Activated T-helper 2 cell treated with anti-CD3 and anti-CD28 coated beads, Interferon-gamma antibody, Interleukin-2, Interleukin-4, amounts not matched to agents 10 μg/mL and 5 μg/mL and 100 μg/mL, durations not matched to agents 14 hours and 24 hours and 36 hours (primary cell): ENCODE data around the gene NDRG2. TPM values are rescaled to one million over a fixed set of nuclear protein-coding genes. Genes with fewer than 3 reads are reported as not detected.
"Not testable (repeated sequence)": the region's sequence is repeated elsewhere in the genome, so short reads cannot be mapped to it uniquely, and the experiment has no call there.

Experiments
- DNase-seq: peaks from one replicate; pipeline ENCODE4 v3.0.0; 2021; ENCODE audit warnings: low spot score
- H3K27ac Mint-ChIP-seq: one replicate; pipeline ENCODE4 v1.8.0; 2021; ENCODE audit warnings: mixed read lengths
- H3K27me3 Mint-ChIP-seq: one replicate; pipeline ENCODE4 v1.8.0; 2021; ENCODE audit warnings: low read depth, mixed read lengths
- H3K36me3 Mint-ChIP-seq: one replicate; pipeline ENCODE4 v1.8.0; 2021; ENCODE audit warnings: low read depth, mixed read lengths
- H3K4me1 Mint-ChIP-seq: one replicate; pipeline ENCODE4 v1.8.0; 2021; ENCODE audit warnings: low read depth, mixed read lengths
- H3K4me3 Mint-ChIP-seq: one replicate; pipeline ENCODE4 v1.8.0; 2021; ENCODE audit warnings: low read depth, mild to moderate bottlenecking, moderate library complexity, mixed read lengths
- H3K9me3 Mint-ChIP-seq: one replicate; pipeline ENCODE4 v1.8.0; 2021; ENCODE audit warnings: mixed read lengths
- intact Hi-C: fragments of 100-400 bp; cut with micrococcal nuclease; formaldehyde crosslinking; loops from one replicate; pipeline ENCODE4 v1.15.1; 2023
- total RNA-seq: library from RNA; stranded (reverse); gene quantifications from 2 replicates; pipeline ENCODE4 v1.2.3, GENCODE V29; 2022

Gene NDRG2
- total RNA-seq, 1 donor from 2014 or later, result 1.8 TPM

- H3K9me3 Mint-ChIP-seq, result no peaks in the 10 kb centered on the region
- intact Hi-C loops, result no loop called here
These were observed 25.3 kb downstream of the NDRG2 start for GRCh38 chr14:20999591-20999990.

DNA sequence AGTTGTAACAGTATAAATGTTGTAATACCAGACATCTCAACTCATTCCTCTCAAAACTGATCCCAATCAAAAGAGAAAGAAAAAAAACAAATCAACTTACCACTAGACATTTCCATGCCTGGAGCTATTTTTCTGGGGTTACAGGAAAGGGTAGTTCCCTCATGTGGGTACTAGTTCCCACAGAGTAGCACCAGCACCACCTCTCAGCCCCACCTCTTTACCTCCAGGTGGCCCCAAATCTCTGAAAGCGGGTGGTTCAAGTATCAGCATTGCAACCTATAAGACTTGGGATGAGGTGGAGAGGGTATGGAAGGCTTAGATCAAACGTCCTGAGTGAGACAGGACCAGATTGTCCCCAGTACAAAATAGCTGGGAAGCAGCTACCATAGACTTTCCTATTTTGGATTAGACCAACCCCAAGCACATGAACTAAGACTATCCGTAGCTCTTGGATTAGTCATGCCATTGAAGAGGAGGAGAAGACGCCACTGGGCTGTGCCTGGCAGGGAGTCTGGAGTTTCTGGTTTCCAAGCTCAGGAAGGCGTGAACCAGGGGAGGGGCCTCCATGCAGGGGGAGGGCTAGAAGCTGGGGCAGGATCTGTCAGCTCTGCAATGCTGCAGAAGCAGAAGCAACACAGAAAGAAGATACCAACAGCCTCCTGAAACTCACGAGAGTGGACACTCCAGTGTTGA is 26.0 kb downstream of the NDRG2 start, which contains the start of gene SLC39A2:
SLC39A2 (plus strand) TSS at position 620 of the 693 bp plus-strand sequence. CDS start 154 bp downstream, outside the sequence.
- Mint-ChIP-seq H3K9me3 (no peaks in the 10 kb centered on the region), H3K4me1 (peaks cover under 1% of the 10 kb centered on the region), H3K27me3 (no peaks in the 10 kb centered on the region), H3K27ac (no peak within 1 kb of the TSS), H3K36me3 (peaks cover 38% of the 10 kb centered on the region), H3K4me3 (no peak within 1 kb of the TSS)
- intact Hi-C loops, result no loop called here
- DNase-seq, result no peak

More at GRCh38 chr14:20999591-20999990, 25.3 kb downstream of the NDRG2 start:
- H3K27ac Mint-ChIP-seq, result no peak overlapping the region
- no peaks in the 10 kb centered on the region for H3K4me1 Mint-ChIP-seq
- no peak overlapping the region for H3K4me3 Mint-ChIP-seq
- DNase-seq, result no peak
- H3K27me3 Mint-ChIP-seq, result no peaks in the 10 kb centered on the region
- peaks cover 31% of the 10 kb centered on the region for H3K36me3 Mint-ChIP-seq

GRCh38 chr14:20998139-20998538 is 26.7 kb downstream of the NDRG2 start:
- Mint-ChIP-seq H3K4me3 (no peak overlapping the region), H3K9me3 (no peaks in the 10 kb centered on the region), H3K4me1 (peaks cover 2% of the 10 kb centered on the region), H3K36me3 (peaks cover 41% of the 10 kb centered on the region), H3K27ac (no peak overlapping the region), H3K27me3 (no peaks in the 10 kb centered on the region)
- DNase-seq, result no peak
- intact Hi-C loops, result no loop called here

DNA sequence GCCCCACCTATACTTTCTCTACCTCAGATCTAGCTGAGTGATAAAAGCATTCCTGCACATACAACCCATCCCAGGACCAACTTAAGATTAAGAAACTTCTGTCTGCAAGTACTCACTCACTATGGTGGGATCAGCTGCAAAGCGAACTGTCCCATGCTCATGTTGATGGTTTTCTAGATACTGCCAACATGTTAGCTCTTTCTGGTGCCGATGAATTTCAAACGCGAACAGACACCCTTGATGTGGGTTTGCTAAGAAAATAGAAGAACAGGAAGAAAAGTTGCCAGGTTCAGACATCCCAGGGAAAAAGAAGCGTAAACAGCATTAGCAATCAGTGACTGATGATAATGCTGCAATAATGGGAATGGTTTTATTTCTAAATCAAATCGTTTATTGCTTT is 27.3 kb downstream of the NDRG2 start:
- intact Hi-C loops, result no loop called here
- no peak for DNase-seq
- peaks cover 47% of the 10 kb centered on the region for H3K36me3 Mint-ChIP-seq
- H3K27me3 Mint-ChIP-seq, result no peaks in the 10 kb centered on the region
- peaks cover 2% of the 10 kb centered on the region for H3K4me1 Mint-ChIP-seq
- H3K4me3 Mint-ChIP-seq, result no peak overlapping the region
- H3K9me3 Mint-ChIP-seq, result no peaks in the 10 kb centered on the region
- H3K27ac Mint-ChIP-seq, result no peak overlapping the region

DNA sequence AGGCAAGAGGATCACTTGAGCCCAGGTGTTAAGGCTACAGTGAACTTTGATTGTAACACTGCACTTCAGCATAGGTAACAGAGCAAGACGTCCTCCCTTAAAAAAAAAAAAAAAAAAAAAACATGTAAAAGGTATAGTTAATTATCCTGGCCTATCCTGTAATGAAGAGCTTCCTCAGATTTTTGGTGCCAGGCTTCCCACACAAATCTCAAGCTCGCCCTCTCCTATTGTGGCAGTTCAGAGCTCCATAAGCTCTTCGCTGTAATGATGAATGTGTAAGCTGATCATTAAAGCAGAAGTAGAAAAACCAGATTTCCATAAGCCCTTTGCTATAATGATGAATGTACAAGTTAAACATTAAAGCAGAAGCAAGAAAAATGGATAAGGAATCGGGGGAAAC is 27.7 kb downstream of the NDRG2 start:
- no peaks in the 10 kb centered on the region for H3K9me3 Mint-ChIP-seq
- no peak overlapping the region for H3K4me3 Mint-ChIP-seq
- H3K27me3 Mint-ChIP-seq, result no peaks in the 10 kb centered on the region
- H3K36me3 Mint-ChIP-seq, result peaks cover 50% of the 10 kb centered on the region
- H3K4me1 Mint-ChIP-seq, result peaks cover 3% of the 10 kb centered on the region
- intact Hi-C loops, result no loop called here
- no peak for DNase-seq
- no peak overlapping the region for H3K27ac Mint-ChIP-seq

DNA sequence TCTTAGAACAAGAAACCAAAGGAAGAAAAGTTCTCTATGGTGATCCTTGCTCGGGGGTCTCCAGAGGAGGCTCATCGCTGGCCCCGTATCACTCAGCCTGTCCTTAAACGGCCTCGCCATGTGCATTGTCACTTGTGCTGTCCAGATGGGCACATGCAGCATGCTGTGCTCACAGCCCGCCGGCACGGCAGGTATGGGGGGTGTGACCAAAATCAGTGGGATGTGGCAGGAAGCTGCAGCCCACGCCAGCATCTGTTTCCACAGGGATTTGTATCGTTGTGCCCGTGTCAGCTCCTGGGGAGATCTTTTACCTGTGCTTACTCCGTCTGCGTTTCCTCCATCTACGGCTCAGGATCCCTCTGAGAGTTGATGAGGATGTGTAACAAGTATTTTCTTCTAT is 28.3 kb downstream of the NDRG2 start:
- H3K9me3 Mint-ChIP-seq, result no peaks in the 10 kb centered on the region
- H3K36me3 Mint-ChIP-seq, result peaks cover 56% of the 10 kb centered on the region
- DNase-seq, result no peak
- H3K4me1 Mint-ChIP-seq, result peaks cover 7% of the 10 kb centered on the region
- H3K27me3 Mint-ChIP-seq, result no peaks in the 10 kb centered on the region
- H3K4me3 Mint-ChIP-seq, result no peak overlapping the region
- no peak overlapping the region for H3K27ac Mint-ChIP-seq
- intact Hi-C loops, result no loop called here

- peak within 1 kb of the TSS; percentile 94 for H3K4me3 Mint-ChIP-seq
- H3K36me3 Mint-ChIP-seq, result peaks cover 41% of the 10 kb centered on the region
- no peaks in the 10 kb centered on the region for H3K27me3 Mint-ChIP-seq
- H3K9me3 Mint-ChIP-seq, result no peaks in the 10 kb centered on the region
- DNase-seq, result peak; percentile 82
- intact Hi-C loops, result loop anchor here (1.0 kb wide), 1 partner anchor 19 kb away; no protein-coding TSS in a partner anchor
- H3K27ac Mint-ChIP-seq, result peak within 1 kb of the TSS; percentile 84
- H3K4me1 Mint-ChIP-seq, result peaks cover 18% of the 10 kb centered on the region
These were observed 34.9 kb downstream of the NDRG2 start, which contains the start of gene METTL17 for GRCh38 chr14:20989787-20990600. Gene METTL17 (plus strand): TSS chr14:20989980. CDS start chr14:20990003, 23 bp downstream.

DNA sequence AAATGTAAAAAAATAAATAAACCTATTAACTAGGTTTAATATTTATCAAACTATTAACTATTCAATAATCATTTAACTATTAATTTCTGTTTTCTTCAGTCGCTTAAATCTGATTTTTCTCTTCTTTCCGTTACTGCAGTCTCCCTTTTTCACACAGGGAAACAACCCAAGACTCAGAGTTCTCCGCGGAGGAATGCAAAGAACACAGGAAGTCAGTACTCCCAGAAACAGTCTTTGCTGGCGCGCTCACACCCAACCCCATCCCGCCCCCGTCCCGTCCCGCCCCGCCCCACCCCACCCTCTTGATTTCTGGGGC is 35.4 kb downstream of the NDRG2 start:
- H3K27ac Mint-ChIP-seq, result peak overlapping the region; percentile 84
- H3K27me3 Mint-ChIP-seq, result no peaks in the 10 kb centered on the region
- H3K4me1 Mint-ChIP-seq, result peaks cover 18% of the 10 kb centered on the region

DNA sequence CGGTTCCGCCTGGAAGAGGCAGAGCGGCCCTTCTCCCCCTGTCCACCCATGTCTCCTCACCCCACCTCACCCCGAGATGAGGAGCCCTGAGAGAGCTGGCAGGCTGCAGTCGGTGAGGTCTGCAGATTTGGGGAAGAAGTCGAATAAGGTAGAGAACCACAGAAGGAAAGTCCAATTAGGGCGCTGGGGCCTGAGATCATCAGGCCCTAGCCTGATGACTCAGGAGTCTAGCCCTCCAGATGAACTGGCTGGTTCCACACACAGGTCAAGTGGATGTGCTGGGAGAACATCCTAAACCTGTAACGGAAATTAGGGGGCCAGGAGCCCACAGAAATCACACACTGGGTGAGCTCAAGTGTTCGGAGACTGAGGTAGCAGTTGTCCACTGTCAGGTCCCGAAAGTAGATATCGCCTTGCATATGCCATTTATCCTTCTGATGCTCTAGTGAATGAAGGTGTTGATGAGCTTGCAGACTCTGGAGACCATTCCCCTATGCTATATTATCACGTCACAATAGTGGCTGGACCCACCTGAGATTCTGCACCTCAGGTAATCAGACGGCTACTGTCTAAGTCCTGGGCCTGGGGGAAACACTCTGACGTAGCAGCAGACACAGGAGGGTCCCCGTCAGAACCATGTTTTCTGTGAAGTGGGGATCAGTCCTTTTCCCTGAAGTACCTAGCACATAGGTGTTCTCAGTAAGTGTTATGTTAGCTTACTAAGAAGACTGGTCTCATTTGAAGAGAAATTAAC is 36.0 kb downstream of the NDRG2 start:
- H3K27me3 Mint-ChIP-seq, result peaks cover 2% of the 10 kb centered on the region
- intact Hi-C loops, result loop anchor here (1.0 kb wide), 1 partner anchor 18 kb away; no protein-coding TSS in a partner anchor

More for the DNA sequence above, 35.4 kb downstream of the NDRG2 start:
- peaks cover 35% of the 10 kb centered on the region for H3K36me3 Mint-ChIP-seq
- DNase-seq, result no peak
- no peaks in the 10 kb centered on the region for H3K9me3 Mint-ChIP-seq
- H3K4me3 Mint-ChIP-seq, result peak overlapping the region; percentile 94
- intact Hi-C loops, result loop anchor here (1.0 kb wide), 1 partner anchor 18 kb away; no protein-coding TSS in a partner anchor

DNA sequence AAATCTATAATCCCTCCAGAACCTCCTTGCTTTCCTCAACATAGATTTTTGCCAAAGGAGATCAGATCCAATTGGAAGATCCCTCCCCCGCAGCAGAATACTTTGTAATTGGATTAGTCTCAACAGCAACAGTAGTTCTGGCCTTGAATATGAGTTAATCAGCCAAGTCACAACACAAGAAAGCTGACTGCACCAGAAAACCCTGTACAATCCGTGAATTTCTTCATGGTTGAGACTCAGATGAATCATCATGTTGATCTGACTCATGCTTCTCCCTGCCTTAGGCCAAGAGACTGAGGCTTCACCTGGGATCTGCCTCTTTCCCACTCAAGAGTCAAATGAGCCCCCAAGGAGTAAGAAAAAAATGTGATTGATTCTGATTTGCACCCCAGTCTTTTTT is 38.0 kb downstream of the NDRG2 start:
- H3K36me3 Mint-ChIP-seq, result peaks cover 14% of the 10 kb centered on the region

More for the DNA sequence above, 36.0 kb downstream of the NDRG2 start:
- peak overlapping the region; percentile 60 for H3K4me3 Mint-ChIP-seq
- H3K27ac Mint-ChIP-seq, result no peak overlapping the region
- no peak for DNase-seq
- peaks cover 18% of the 10 kb centered on the region for H3K4me1 Mint-ChIP-seq
- H3K36me3 Mint-ChIP-seq, result peaks cover 30% of the 10 kb centered on the region
- H3K9me3 Mint-ChIP-seq, result no peaks in the 10 kb centered on the region

GRCh38 chr14:20985650-20986049 is 39.2 kb downstream of the NDRG2 start:
- H3K4me1 Mint-ChIP-seq, DNase-seq, H3K4me3 Mint-ChIP-seq, H3K36me3 Mint-ChIP-seq, H3K9me3 Mint-ChIP-seq, H3K27ac Mint-ChIP-seq, intact Hi-C loops: not testable (repeated sequence)
- H3K27me3 Mint-ChIP-seq, result peaks cover 10% of the 10 kb centered on the region

More for the DNA sequence above, 38.0 kb downstream of the NDRG2 start:
- Mint-ChIP-seq H3K4me3 (no peak overlapping the region), H3K27me3 (peaks cover 10% of the 10 kb centered on the region), H3K27ac (no peak overlapping the region), H3K9me3 (no peaks in the 10 kb centered on the region), H3K4me1 (peaks cover 12% of the 10 kb centered on the region)
- intact Hi-C loops, result no loop called here
- DNase-seq, result no peak

GRCh38 chr14:20982646-20983369 is 42.1 kb downstream of the NDRG2 start:
- peaks cover 15% of the 10 kb centered on the region for H3K27me3 Mint-ChIP-seq
- intact Hi-C loops, result no loop called here
- H3K9me3 Mint-ChIP-seq, result no peaks in the 10 kb centered on the region
- H3K4me1 Mint-ChIP-seq, result peaks cover 1% of the 10 kb centered on the region
- H3K4me3 Mint-ChIP-seq, result no peak overlapping the region
- no peaks in the 10 kb centered on the region for H3K36me3 Mint-ChIP-seq
- no peak overlapping the region for H3K27ac Mint-ChIP-seq
- DNase-seq, result no peak
